Neural progenitor cell (in vitro differentiated cells): ENCODE results near the gene UGT1A1. TPM values are rescaled to one million over a fixed set of nuclear protein-coding genes. Genes with fewer than 3 reads are reported as not detected.
"Not testable (repeated sequence)": the region's sequence is repeated elsewhere in the genome, so short reads cannot be mapped to it uniquely, and the experiment has no call there.

Source experiments
- DNase-seq: peaks from one replicate; pipeline ENCODE4 v3.0.0-alpha.2; 2016; ENCODE audit warnings: low spot score
- H2AFZ ChIP-seq: fragments of 200-600 bp; sonication (generic); replicated peaks from 2 replicates; pipeline ENCODE4 v1.6.1; 2016; ENCODE audit warnings: antibody characterized with exemption
- H3F3A ChIP-seq: fragments of 200-600 bp; sonication (generic); 2 replicates; pipeline ENCODE4 v1.6.1; 2016; ENCODE audit warnings: antibody characterized with exemption, low read depth
- H3K27ac ChIP-seq: fragments of 200-600 bp; sonication (generic); 2 replicates; pipeline ENCODE4 v1.5.1; 2016; ENCODE audit warnings: mild to moderate bottlenecking
- H3K27me3 ChIP-seq: fragments of 200-600 bp; sonication (generic); 2 replicates; pipeline ENCODE4 v1.6.1; 2016; ENCODE audit warnings: mild to moderate bottlenecking, moderate library complexity
- H3K36me3 ChIP-seq: fragments of 200-600 bp; sonication (generic); 2 replicates; pipeline ENCODE4 v1.5.1; 2016
- H3K4me1 ChIP-seq: fragments of 200-600 bp; sonication (generic); 2 replicates; pipeline ENCODE4 v1.6.1; 2016; ENCODE audit warnings: mixed run types
- H3K4me2 ChIP-seq: fragments of 200-600 bp; sonication (generic); 2 replicates; pipeline ENCODE4 v1.6.1; 2016
- H3K4me3 ChIP-seq: fragments of 200-600 bp; sonication (generic); 2 replicates; pipeline ENCODE4 v1.5.1; 2016
- H3K79me2 ChIP-seq: fragments of 200-600 bp; sonication (generic); 2 replicates; pipeline ENCODE4 v1.6.1; 2016; ENCODE audit warnings: low read depth
- H3K9ac ChIP-seq: fragments of 200-600 bp; sonication (generic); 2 replicates; pipeline ENCODE4 v1.6.1; 2016
- H3K9me3 ChIP-seq: fragments of 200-600 bp; sonication (generic); 2 replicates; pipeline ENCODE4 v1.5.1; 2016; ENCODE audit warnings: low read depth
- H4K20me1 ChIP-seq: fragments of 200-600 bp; sonication (generic); 2 replicates; pipeline ENCODE4 v1.6.1; 2016; ENCODE audit warnings: low read depth
- H3K27ac Mint-ChIP-seq: 3 replicates; pipeline ENCODE4 v1.8.0; 2021; ENCODE audit warnings: mixed read lengths
- H3K27me3 Mint-ChIP-seq: 2 replicates; pipeline ENCODE4 v1.8.0; 2022; ENCODE audit warnings: low read depth, mild to moderate bottlenecking, inconsistent platforms, moderate library complexity, mixed read lengths; ENCODE audit not compliant: insufficient read depth
- H3K36me3 Mint-ChIP-seq: 3 replicates; pipeline ENCODE4 v1.8.0; 2021; ENCODE audit warnings: mixed read lengths
- H3K4me1 Mint-ChIP-seq: 3 replicates; pipeline ENCODE4 v1.8.0; 2021; ENCODE audit warnings: mixed read lengths
- H3K4me3 Mint-ChIP-seq: 3 replicates; pipeline ENCODE4 v1.8.0; 2021; ENCODE audit warnings: mild to moderate bottlenecking, moderate library complexity, mixed read lengths
- H3K9me3 Mint-ChIP-seq: 3 replicates; pipeline ENCODE4 v1.8.0; 2020; ENCODE audit warnings: mixed read lengths
- EZH2 ChIP-seq: fragments of 200-600 bp; sonication (generic); IDR thresholded peaks from 2 replicates; pipeline ENCODE4 v1.6.1; 2017; ENCODE audit warnings: antibody characterized with exemption, mild to moderate bottlenecking, moderate library complexity
- EZH2phosphoT487 ChIP-seq: fragments of 200-600 bp; sonication (generic); IDR thresholded peaks from 2 replicates; pipeline ENCODE4 v1.6.1; 2017; ENCODE audit warnings: antibody characterized with exemption
- total RNA-seq: library from RNA; depleted of rRNA; stranded (reverse); fragments of >200 nt; gene quantifications from 2 replicates; pipeline ENCODE4 v1.2.3, GENCODE V29; 2015; ENCODE audit warnings: low replicate concordance
- TF ChIP-seq, protein P1 (sequence below): fragments of 200-600 bp; sonication (generic); IDR thresholded peaks from 2 replicates; pipeline ENCODE4 v1.5.1; 2017; ENCODE audit warnings: antibody characterized with exemption, mild to moderate bottlenecking

UGT1A1 gene
- total RNA-seq, 1 donor from 2014 or later = not detected

DNA sequence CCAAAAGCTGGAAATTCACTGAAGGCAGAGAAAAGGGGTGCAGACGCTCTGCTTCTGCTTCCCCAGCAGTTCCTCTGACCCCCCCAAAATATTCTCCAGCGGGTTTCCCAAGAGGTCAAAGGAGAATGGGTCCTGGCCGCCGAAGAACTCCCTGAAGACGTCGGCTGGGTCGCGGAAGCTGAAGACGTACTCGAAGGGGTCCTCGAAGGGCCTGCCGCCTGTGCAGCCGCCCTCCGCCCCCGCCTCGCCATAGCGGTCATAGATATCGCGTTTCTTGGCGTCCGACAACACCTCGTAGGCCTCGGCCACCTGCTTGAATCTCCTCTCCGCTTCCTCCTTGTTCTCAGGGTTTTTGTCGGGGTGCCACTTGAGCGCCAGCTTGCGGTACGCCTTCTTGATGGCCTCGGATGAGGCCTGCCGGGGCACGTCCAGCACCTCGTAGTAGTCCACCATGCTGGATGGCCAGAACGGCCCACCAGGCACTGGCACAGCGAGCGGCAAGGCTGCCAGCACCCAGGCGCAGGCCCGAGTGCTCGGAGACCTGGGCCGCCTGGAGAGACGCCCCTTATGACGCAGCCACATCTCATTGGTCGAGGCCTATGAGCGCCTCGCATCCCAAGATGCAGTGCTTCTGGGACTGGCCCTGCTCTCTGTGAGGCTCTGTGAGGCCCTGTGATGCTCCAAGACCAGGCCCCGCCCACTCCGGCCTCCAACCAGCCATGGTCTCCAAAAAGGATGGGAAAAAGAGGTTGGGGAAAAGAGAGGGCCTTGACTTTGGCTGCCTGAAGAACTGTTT is 16.4 kb upstream of the UGT1A1 start:
- H3K9me3 ChIP-seq = no peaks in the 10 kb centered on the region
- H3K36me3 ChIP-seq = no peaks in the 10 kb centered on the region
- Mint-ChIP-seq H3K27ac (no peak overlapping the region), H3K9me3 (peaks cover 9% of the 10 kb centered on the region), H3K27me3 (peaks cover 6% of the 10 kb centered on the region), H3K36me3 (no peaks in the 10 kb centered on the region), H3K4me1 (peaks cover 5% of the 10 kb centered on the region), H3K4me3 (no peak overlapping the region)
- H3K4me2 ChIP-seq = no peak overlapping the region
- no peak overlapping the region for H3K27ac ChIP-seq
- no peaks in the 10 kb centered on the region for H3K79me2 ChIP-seq
- no peak overlapping the region for H3K4me3 ChIP-seq
- DNase-seq = no peak
- TF ChIP-seq, protein P1, sequence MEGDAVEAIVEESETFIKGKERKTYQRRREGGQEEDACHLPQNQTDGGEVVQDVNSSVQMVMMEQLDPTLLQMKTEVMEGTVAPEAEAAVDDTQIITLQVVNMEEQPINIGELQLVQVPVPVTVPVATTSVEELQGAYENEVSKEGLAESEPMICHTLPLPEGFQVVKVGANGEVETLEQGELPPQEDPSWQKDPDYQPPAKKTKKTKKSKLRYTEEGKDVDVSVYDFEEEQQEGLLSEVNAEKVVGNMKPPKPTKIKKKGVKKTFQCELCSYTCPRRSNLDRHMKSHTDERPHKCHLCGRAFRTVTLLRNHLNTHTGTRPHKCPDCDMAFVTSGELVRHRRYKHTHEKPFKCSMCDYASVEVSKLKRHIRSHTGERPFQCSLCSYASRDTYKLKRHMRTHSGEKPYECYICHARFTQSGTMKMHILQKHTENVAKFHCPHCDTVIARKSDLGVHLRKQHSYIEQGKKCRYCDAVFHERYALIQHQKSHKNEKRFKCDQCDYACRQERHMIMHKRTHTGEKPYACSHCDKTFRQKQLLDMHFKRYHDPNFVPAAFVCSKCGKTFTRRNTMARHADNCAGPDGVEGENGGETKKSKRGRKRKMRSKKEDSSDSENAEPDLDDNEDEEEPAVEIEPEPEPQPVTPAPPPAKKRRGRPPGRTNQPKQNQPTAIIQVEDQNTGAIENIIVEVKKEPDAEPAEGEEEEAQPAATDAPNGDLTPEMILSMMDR = no peak
- TF ChIP-seq EZH2phosphoT487 = no peak
- no peak for TF ChIP-seq EZH2
- no peaks in the 10 kb centered on the region for H4K20me1 ChIP-seq
- H3F3A ChIP-seq = no peaks in the 10 kb centered on the region
- no peaks in the 10 kb centered on the region for H3K27me3 ChIP-seq
- H3K9ac ChIP-seq = no peak overlapping the region
- no peak overlapping the region for H2AFZ ChIP-seq
- no peaks in the 10 kb centered on the region for H3K4me1 ChIP-seq

DNA sequence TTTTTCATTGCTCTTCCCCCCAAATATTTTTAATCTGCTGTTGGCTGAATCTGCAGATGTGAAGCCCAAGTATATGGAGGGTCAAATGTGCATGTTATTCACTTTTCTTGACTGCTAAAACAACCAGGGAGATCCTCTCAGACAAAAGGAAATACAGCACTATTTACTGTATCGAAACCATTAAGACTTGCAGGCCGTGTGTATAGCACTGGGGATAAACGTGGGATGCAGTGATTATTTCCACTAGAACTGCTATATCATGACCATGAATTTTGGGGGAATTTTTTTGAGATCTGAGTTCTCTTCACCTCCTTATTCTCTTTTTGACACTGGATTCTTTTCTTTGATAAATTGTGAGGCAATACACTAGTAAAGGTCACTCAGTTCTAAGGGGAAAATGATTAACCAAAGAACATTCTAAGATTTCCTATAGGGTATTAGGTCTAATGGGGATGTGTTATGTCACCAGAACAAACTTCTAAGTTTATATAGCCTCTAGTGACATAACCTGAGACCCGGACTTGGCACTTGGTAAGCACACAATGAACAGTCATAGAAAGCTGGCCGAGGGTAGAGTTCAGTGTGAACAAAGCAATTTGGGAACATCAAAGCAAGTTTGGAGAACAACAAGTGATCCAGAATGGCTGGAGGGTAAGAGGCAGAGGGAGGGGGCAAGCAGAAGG is 14.9 kb upstream of the UGT1A1 start:
- H3K4me3 ChIP-seq = no peak overlapping the region
- H3K9me3 ChIP-seq = no peaks in the 10 kb centered on the region
- H3K4me1 ChIP-seq = no peaks in the 10 kb centered on the region
- H3K79me2 ChIP-seq = no peaks in the 10 kb centered on the region
- no peaks in the 10 kb centered on the region for H3K36me3 ChIP-seq
- no peak overlapping the region for H2AFZ ChIP-seq
- H3K27ac ChIP-seq = no peak overlapping the region
- TF ChIP-seq, protein P1 = no peak
- TF ChIP-seq EZH2 (no peak), EZH2phosphoT487 (no peak)
- Mint-ChIP-seq H3K9me3 (peaks cover 14% of the 10 kb centered on the region), H3K36me3 (no peaks in the 10 kb centered on the region), H3K4me1 (peaks cover 5% of the 10 kb centered on the region), H3K4me3 (no peak overlapping the region), H3K27me3 (peaks cover 6% of the 10 kb centered on the region), H3K27ac (no peak overlapping the region)
- no peaks in the 10 kb centered on the region for H3K27me3 ChIP-seq
- H3F3A ChIP-seq = no peaks in the 10 kb centered on the region
- no peak overlapping the region for H3K4me2 ChIP-seq
- no peaks in the 10 kb centered on the region for H4K20me1 ChIP-seq
- H3K9ac ChIP-seq = no peak overlapping the region
- no peak for DNase-seq

DNA sequence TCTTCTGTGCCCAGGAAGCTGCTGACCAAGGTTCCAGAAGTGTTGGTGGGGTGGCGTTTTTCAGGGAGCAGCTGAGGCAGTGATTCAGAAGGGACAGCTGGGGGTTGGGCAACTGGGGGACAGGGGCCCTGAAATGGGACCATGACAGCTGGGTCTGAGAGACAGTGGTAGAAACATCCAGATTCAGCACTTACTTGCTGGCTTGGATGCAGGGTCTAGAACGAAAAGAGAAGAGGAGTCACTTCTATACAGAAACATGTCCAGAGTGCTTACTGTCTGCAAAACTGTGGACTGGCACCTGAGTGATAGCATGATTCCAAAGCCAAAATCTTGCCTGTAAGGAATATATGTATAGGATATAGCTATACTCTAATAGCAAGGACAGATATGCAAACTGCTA is 14.2 kb upstream of the UGT1A1 start:
- not testable (repeated sequence) for H3K27ac Mint-ChIP-seq, H3K9ac ChIP-seq, H3K27ac ChIP-seq, H3K27me3 Mint-ChIP-seq, H3K27me3 ChIP-seq, H3K4me2 ChIP-seq, H3K79me2 ChIP-seq, H3K4me3 ChIP-seq, H4K20me1 ChIP-seq, H3K36me3 ChIP-seq, H3K4me1 Mint-ChIP-seq, H3K4me3 Mint-ChIP-seq, H3F3A ChIP-seq, H2AFZ ChIP-seq, H3K4me1 ChIP-seq, H3K9me3 ChIP-seq, H3K36me3 Mint-ChIP-seq, DNase-seq
- H3K9me3 Mint-ChIP-seq = peaks cover 17% of the 10 kb centered on the region
